ENCODE results near the gene SPTB.

The SPTB gene

GRCh38 chr14:64789696-64790095 is 90.0 kb downstream of the SPTB start:
- no peak for DNase-seq (ENCODE audit: low read depth in 2 of 2)

- no peak for DNase-seq (ENCODE audit: low read depth in 2 of 2)
Measured at GRCh38 chr14:64788706-64789105, 91.0 kb downstream of the SPTB start.

- DNase-seq (ENCODE audit: low read depth in 2 of 2), result no peak
Measured at GRCh38 chr14:64787619-64788018, 92.1 kb downstream of the SPTB start.

- DNase-seq (ENCODE audit: low read depth in 2 of 2), result no peak
Measured at GRCh38 chr14:64786296-64787149, 93.2 kb downstream of the SPTB start.

GRCh38 chr14:64784006-64784405 is 95.7 kb downstream of the SPTB start:
- DNase-seq (ENCODE audit: low read depth in 2 of 2), result no peak

GRCh38 chr14:64782196-64782595 is 97.5 kb downstream of the SPTB start:
- no peak for DNase-seq (ENCODE audit: low read depth in 2 of 2)

- no peak for DNase-seq (ENCODE audit: low read depth in 2 of 2)
Measured at GRCh38 chr14:64779472-64779871, 100.2 kb downstream of the SPTB start.

- no peak for DNase-seq (ENCODE audit: low read depth in 2 of 2)
Measured at GRCh38 chr14:64778104-64778754, 101.5 kb downstream of the SPTB start.

- DNase-seq (ENCODE audit: low read depth in 2 of 2), result no peak
Measured at GRCh38 chr14:64777461-64777860, 102.2 kb downstream of the SPTB start.

GRCh38 chr14:64775081-64775777 is 104.5 kb downstream of the SPTB start:
- no peak for DNase-seq (ENCODE audit: low read depth in 2 of 2)

- no peak for DNase-seq (ENCODE audit: low read depth in 2 of 2)
Measured at GRCh38 chr14:64774272-64774671, 105.4 kb downstream of the SPTB start.

- DNase-seq (ENCODE audit: low read depth in 2 of 2), result no peak
Measured at GRCh38 chr14:64773577-64773976, 106.1 kb downstream of the SPTB start.

- no peak for DNase-seq (ENCODE audit: low read depth in 2 of 2)
Measured at GRCh38 chr14:64773046-64773445, 106.7 kb downstream of the SPTB start.

GRCh38 chr14:64772397-64772950 is 107.2 kb downstream of the SPTB start:
- DNase-seq (ENCODE audit: low read depth in 2 of 2), result no peak

- DNase-seq (ENCODE audit: low read depth in 2 of 2), result no peak
Measured at GRCh38 chr14:64771161-64771560, 108.5 kb downstream of the SPTB start.

- no peak for DNase-seq (ENCODE audit: low read depth in 2 of 2)
Measured at GRCh38 chr14:64770751-64771150, 109.0 kb downstream of the SPTB start.

- DNase-seq (ENCODE audit: low read depth in 2 of 2), result no peak
Measured at GRCh38 chr14:64769096-64770020, 110.3 kb downstream of the SPTB start.

GRCh38 chr14:64768401-64769095 is 111.2 kb downstream of the SPTB start:
- no peak for DNase-seq (ENCODE audit: low read depth in 2 of 2)

GRCh38 chr14:64767215-64767964 is 112.3 kb downstream of the SPTB start:
- DNase-seq (ENCODE audit: low read depth in 2 of 2), result no peak

Measured in stimulated activated CD8-positive, alpha-beta memory T cell treated with anti-CD3 and anti-CD28 coated beads, Interleukin-7, amount 100 ng/mL, for 4 hours (primary cell).